A673 (cell line): ENCODE measurements around the gene MRFAP1L1. TPM values are rescaled to one million over a fixed set of nuclear protein-coding genes. Genes with fewer than 3 reads are reported as not detected.

ENCODE experiments used
- BruUV-seq: library from RNA; stranded (reverse); fragments of 400-500 nt; replicated peaks from 2 replicates; lab custom pipeline; 2021; lab: Mats Ljungman, UMichigan
- CTCF ChIA-PET: fragments of 300-600 bp; sonication (Branson Sonifier 250); formaldehyde crosslinking; loops from one replicate; lab custom pipeline; 2022; ENCODE audit warnings: antibody characterized with exemption; lab: Charles Lee
- POLR2A ChIA-PET: fragments of 300-600 bp; sonication (Branson Sonifier 250); formaldehyde crosslinking; loops from one replicate; lab custom pipeline; 2022; ENCODE audit warnings: antibody characterized with exemption; ENCODE audit not compliant: low non-redundant PET; lab: Charles Lee
- DNase-seq: peaks from one replicate; pipeline ENCODE4 v3.0.0-alpha.2; 2015; ENCODE audit warnings: low spot score
- H3K27ac ChIP-seq: fragments of 200-600 bp; sonication (generic); 2 replicates; pipeline ENCODE4 v1.5.1; 2016; ENCODE audit warnings: mixed run types, low read depth, mild to moderate bottlenecking, mixed read lengths, antibody characterized with exemption, low read length; ENCODE audit not compliant: poor library complexity, severe bottlenecking
- H3K27me3 ChIP-seq: fragments of 200-600 bp; sonication (generic); replicated peaks from 2 replicates; pipeline ENCODE4 v1.6.1; 2017; ENCODE audit warnings: mixed run types, low read depth, mild to moderate bottlenecking, mixed read lengths, antibody characterized with exemption, low read length; ENCODE audit not compliant: insufficient read depth, poor library complexity
- H3K36me3 ChIP-seq: fragments of 200-600 bp; sonication (generic); 2 replicates; pipeline ENCODE4 v1.6.1; 2016; ENCODE audit warnings: mixed run types, mild to moderate bottlenecking, mixed read lengths, antibody characterized with exemption, low read length; ENCODE audit not compliant: insufficient read depth, poor library complexity, severe bottlenecking
- H3K4me1 ChIP-seq: fragments of 200-600 bp; sonication (generic); 2 replicates; pipeline ENCODE4 v1.6.1; 2017; ENCODE audit warnings: mixed run types, mild to moderate bottlenecking, mixed read lengths, antibody characterized with exemption, low read length; ENCODE audit not compliant: insufficient read depth, poor library complexity, severe bottlenecking
- H3K4me3 ChIP-seq: fragments of 200-600 bp; sonication (generic); 2 replicates; pipeline ENCODE4 v1.5.1; 2016; ENCODE audit warnings: low read depth, mixed run types, mild to moderate bottlenecking, mixed read lengths, low read length; ENCODE audit not compliant: poor library complexity, severe bottlenecking
- H3K9me3 ChIP-seq: fragments of 200-600 bp; sonication (generic); 2 replicates; pipeline ENCODE4 v1.6.1; 2016; ENCODE audit warnings: mixed run types, low read depth, mild to moderate bottlenecking, mixed read lengths, antibody characterized with exemption, low read length; ENCODE audit not compliant: poor library complexity, severe bottlenecking
- CTCF ChIP-seq: fragments of 300-800, 200-600 bp; sonication (generic); conservative IDR thresholded peaks from 2 replicates; pipeline ENCODE4 v1.5.1; 2017; ENCODE audit warnings: low read depth, mild to moderate bottlenecking, antibody characterized with exemption, low read length, moderate library complexity, mixed read lengths
- EZH2 ChIP-seq: fragments of 200-600 bp; sonication (generic); IDR thresholded peaks from 2 replicates; pipeline ENCODE4 v1.6.1; 2017; ENCODE audit warnings: borderline replicate concordance, low read depth, mild to moderate bottlenecking, mixed read lengths, antibody characterized with exemption, low read length; ENCODE audit not compliant: poor library complexity, severe bottlenecking
- intact Hi-C: fragments of 100-400 bp; cut with micrococcal nuclease; formaldehyde crosslinking; loops from one replicate; pipeline ENCODE4 v1.10.0; 2022; ENCODE audit not compliant: unreplicated experiment
- total RNA-seq: library from RNA; stranded (reverse); gene quantifications from 2 replicates; pipeline ENCODE4 v1.2.3, GENCODE V29; 2021

MRFAP1L1 gene
- total RNA-seq, 1 experiment from 2014 or later = 61.0 TPM

- H3K36me3 ChIP-seq = no peaks in the 10 kb centered on the region
- ChIA-PET POLR2A (no interaction called here), CTCF (interaction anchor here (1.0 to 1.3 kb wide), 2 partner anchors 25 to 327 kb away, joined by 3 to 5 read pairs; a partner anchor contains a TSS)
- peaks cover 6% of the 10 kb centered on the region for H3K4me1 ChIP-seq
- H3K27ac ChIP-seq = no peak overlapping the region
- intact Hi-C loops = loop anchor here (5.0 kb wide), 1 partner anchor 67 kb away; the partner anchor contains the start of gene KIAA0232
- no peaks in the 10 kb centered on the region for H3K27me3 ChIP-seq
- no peaks in the 10 kb centered on the region for H3K9me3 ChIP-seq
- DNase-seq = no peak
- BruUV-seq = no TSS peak
- TF ChIP-seq CTCF (no peak), EZH2 (no peak)
- H3K4me3 ChIP-seq = peak overlapping the region; percentile 91
Observed at GRCh38 chr4:6715704-6716017, 6.0 kb upstream of the MRFAP1L1 start.

GRCh38 chr4:6714954-6715353, 5.3 kb upstream of the MRFAP1L1 start:
- no peaks in the 10 kb centered on the region for H3K9me3 ChIP-seq
- TF ChIP-seq EZH2 = no peak
- TF ChIP-seq CTCF = no peak
- H3K36me3 ChIP-seq = no peaks in the 10 kb centered on the region
- no peak overlapping the region for H3K4me3 ChIP-seq
- H3K4me1 ChIP-seq = peaks cover 10% of the 10 kb centered on the region
- ChIA-PET POLR2A (no interaction called here), CTCF (interaction anchor here (1.3 kb wide), 1 partner anchor 24 kb away, joined by 3 read pairs; no protein-coding TSS in a partner anchor)
- no TSS peak for BruUV-seq
- no peaks in the 10 kb centered on the region for H3K27me3 ChIP-seq
- DNase-seq = no peak
- H3K27ac ChIP-seq = no peak overlapping the region
- intact Hi-C loops = loop anchor here (5.0 kb wide), 1 partner anchor 67 kb away; the partner anchor contains the start of gene KIAA0232

GRCh38 chr4:6710996-6711395, 1.3 kb upstream of the MRFAP1L1 start:
- CTCF ChIA-PET = no interaction called here
- H3K4me1 ChIP-seq = peaks cover 17% of the 10 kb centered on the region
- peaks cover 10% of the 10 kb centered on the region for H3K36me3 ChIP-seq
- no peaks in the 10 kb centered on the region for H3K9me3 ChIP-seq
- no peak overlapping the region for H3K27ac ChIP-seq
- H3K4me3 ChIP-seq = no peak overlapping the region
- intact Hi-C loops = no loop called here
- BruUV-seq = no TSS peak
- DNase-seq = no peak
- H3K27me3 ChIP-seq = no peaks in the 10 kb centered on the region
- TF ChIP-seq CTCF = no peak
- TF ChIP-seq EZH2 = no peak
- POLR2A ChIA-PET = no interaction called here
